HG03064 (cell line): ENCODE measurements around the gene CRCP.

Experiments used
- ATAC-seq: cut with Tn5 transposase; IDR thresholded peaks from one replicate; pipeline ENCODE4 v1.9.1; 2021; ENCODE audit warnings: low read depth; ENCODE audit not compliant: unreplicated experiment

The CRCP gene

GRCh38 chr7:66186991-66187390 is 72.3 kb downstream of the CRCP start:
- no peak for ATAC-seq

DNA sequence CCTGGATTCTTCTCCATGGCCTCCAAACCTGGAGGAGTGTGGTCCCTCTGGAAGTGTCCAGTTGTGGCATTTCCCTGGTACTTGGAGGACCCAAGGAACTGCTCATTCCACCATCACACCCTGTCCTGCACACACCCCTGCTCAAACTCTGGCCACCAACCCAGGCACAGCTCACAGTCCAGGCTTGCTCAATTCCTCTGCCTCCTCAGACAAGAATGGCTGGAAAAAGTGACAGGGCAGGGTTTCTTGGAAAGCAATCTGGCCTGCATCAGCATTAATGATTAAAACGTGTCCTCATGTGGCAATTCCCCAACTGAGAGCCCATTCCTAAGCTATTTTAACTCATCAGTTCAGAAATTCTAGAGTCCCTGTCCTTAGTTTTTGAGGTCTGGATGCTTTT is 73.3 kb downstream of the CRCP start:
- ATAC-seq = no peak

DNA sequence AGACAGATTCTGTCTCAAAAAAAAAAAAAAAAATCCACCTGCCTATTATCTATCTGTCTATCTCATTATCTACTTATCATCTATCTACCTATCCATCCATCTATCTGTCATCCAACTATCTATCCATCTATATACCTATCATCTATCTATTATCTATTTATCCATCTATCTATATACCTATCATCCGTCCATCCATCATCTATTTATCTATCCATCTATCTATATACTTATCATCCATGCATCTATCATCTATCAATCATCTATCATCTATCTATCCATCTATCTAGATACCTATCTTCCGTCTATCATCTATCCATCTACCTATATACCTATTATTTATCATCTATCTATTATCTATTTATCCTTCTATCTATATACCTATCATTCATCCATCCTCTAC is 74.0 kb downstream of the CRCP start:
- no peak for ATAC-seq

DNA sequence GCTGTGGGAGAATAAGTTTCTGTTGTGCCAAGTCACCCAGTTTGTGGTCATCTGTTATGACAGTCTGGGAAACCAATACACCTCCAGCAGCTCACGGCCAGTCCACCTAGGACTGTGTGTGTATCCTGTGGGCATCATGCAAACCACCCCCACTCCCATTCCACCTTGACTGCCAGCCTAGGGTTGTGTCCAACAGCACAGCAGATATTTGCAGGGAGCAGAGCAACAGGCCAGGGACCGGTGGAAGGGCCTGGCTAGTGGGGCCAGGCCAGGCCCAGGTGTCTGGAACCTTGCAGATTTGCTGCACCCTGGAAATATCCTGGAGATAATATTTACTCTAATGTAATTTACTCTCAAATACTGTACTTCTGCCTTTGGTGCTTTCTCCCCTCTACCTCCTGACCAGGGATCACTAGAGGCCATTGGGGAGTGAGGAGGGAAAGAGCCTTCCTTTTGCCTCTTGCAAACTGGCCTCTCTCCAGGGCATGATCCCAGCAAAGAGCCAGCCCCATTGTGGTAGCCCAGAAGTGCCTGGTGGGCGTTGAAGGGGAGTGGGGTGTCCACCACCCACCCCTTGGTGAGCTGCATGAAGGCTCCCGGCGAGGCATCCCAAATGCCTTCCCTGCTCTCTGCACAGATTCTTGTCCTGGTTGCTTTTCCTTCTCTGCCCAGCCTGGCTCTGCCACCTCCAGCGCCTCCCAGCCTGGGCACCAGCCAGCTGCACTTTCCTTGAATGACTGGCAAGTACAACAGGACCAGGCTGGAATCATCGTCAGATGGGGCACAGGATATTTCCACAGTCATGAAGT is 75.3 kb downstream of the CRCP start:
- no peak for ATAC-seq

DNA sequence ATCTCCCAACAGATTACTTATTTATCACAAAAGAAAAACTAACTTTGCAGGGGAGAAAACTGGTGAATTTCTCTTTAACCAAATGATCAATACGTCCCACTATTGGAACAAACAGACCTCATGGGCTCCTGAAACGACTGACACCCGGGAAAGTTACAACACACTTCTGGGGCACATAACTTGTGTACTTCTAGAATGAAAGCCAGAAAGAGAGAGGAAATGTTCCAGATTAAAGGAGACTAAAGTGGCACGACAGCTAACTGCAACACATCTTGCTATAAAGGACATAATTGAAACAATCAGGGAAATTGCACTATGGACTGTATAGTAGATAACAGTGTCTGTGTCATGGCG is 75.8 kb downstream of the CRCP start:
- no peak for ATAC-seq

DNA sequence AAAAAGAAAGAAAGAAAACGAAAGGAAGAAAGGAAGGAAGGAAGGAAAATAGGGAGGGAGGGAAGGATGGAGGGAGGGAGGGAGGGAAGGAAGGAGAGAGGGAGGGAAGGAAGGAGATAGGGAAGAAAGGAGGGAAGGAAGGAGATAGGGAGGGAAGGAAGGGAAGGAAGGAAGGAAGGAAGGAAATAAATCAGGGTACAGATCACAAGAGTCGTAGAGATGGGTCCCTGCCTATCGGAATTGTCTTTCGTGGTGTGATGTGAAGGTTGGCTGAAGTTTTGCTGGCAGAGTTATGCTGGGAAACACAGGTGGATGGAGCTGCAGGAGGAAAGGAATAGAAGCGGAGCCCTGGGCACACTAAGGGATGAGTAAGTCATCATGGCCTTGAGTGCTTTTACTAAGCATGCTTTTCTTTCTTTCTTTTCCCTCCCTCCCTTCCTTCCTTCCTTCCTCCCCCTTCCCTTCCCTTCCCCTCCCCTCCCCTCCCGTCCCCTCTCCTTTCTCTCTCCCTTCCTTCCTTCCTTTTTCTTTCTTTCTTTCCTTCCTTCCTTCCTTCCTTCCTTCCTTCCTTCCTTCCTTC is 78.6 kb downstream of the CRCP start:
- no peak for ATAC-seq

DNA sequence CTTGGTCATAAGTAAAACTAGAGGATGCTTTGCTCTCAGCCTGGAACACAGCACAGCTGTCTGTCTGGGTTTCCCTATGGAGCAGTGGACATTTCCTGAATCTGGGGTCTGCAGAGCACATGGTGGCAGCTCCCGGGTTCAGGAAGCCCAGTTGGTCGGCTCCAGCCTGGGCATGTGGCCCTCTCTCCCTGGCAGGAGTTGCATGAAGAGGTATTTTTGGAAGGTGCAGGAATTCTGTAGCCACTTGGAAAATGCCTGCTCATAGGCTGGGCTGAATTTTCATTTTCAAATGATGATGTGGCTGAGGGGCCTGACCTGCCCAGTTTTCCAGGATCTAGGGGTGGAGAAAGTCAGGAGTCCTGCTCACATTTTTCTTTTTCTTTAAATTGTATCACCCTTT is 83.8 kb downstream of the CRCP start:
- no peak for ATAC-seq

- ATAC-seq = no peak
Observed at GRCh38 chr7:66198956-66199355, 84.3 kb downstream of the CRCP start.

GRCh38 chr7:66202441-66202840 is 87.8 kb downstream of the CRCP start:
- no peak for ATAC-seq
